ENCODE measurements around the gene HOMER3.

Gene HOMER3

DNA sequence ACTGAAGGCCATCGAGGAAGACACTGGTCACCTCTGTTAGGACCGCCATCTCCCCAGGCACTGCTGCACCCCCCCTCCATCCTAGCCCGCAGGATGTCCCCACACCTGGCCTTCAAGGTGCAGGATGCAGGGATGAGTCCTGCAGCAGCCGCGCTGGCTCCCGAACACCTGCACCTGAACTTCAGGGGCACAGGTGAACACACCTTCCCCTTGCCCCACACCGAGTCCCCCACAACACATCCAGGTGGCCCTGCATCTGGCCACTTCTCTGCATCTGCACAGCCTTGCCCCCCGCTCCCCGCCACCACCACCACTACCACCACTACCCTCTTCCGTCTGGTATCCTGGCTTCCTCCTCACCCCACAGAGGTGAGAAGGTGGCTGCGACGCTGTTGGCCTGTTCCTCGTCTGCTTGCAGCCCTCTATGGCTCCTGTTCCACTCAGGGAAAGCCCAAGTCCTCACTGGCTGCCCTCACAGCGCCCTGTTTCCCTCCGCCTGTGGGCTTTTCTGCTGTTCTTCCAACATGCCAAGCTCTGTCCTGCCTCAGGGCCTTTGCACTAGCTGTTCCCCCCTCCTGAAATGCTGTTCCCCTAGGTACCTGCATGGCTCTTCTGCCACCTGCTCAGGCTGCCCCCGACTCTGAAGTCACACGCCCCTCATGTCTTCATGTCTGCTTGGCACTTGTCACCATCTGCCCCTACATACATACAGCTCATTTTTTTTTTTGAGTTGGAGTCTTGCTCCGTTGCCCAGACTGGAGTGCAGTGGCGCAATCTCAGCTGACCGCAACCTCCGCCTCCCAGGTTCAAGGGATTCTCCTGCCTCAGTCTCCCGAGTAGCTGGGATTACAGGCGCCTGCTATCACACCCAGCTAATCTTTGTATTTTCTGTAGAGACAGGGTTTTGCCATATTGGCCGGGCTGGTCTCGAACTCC is 43.7 kb downstream of the HOMER3 start:
- Mint-ChIP-seq H3K4me1 (peaks cover 9 to 20% of the 10 kb centered on the region in 2 donors), H3K27me3 (peaks cover 23 to 50% of the 10 kb centered on the region in 2 donors), H3K9me3 (no peaks in the 10 kb centered on the region), H3K27ac (no peak overlapping the region), H3K4me3 (peak overlapping the region in 1 of 2 donors; percentile 23), H3K36me3 (peaks cover 30 to 45% of the 10 kb centered on the region in 2 donors)
- ATAC-seq (replicated peaks) = no peak
- DNase-seq = no peak

DNA sequence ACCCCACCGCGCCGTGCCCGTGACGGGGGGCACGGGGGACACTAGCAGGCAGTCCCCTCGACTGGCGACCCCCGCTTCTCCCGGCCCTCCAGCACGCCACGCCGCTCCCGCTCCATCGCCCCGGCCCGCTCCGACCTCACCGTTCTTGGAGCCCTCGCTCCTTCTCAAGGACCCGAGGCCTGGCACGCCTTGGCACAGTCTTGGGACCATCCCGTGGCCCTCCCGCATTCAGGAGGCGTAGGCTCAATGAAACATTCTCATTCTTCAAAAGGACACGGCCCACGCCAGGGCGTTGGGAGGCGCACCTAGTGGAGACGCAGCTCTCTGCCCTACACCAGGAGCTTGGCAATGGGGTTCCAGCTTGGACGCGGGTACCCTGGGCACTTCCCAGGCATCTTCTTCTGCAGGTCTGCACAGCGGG is 44.6 kb downstream of the HOMER3 start:
- peaks cover 25 to 40% of the 10 kb centered on the region in 2 donors for H3K36me3 Mint-ChIP-seq
- peaks cover 9 to 20% of the 10 kb centered on the region in 2 donors for H3K4me1 Mint-ChIP-seq
- H3K27ac Mint-ChIP-seq = no peak overlapping the region
- no peaks in the 10 kb centered on the region for H3K9me3 Mint-ChIP-seq
- H3K4me3 Mint-ChIP-seq = peak overlapping the region; percentile 83 to 85
- peaks cover 23 to 50% of the 10 kb centered on the region in 2 donors for H3K27me3 Mint-ChIP-seq
- no peak for DNase-seq
- ATAC-seq (replicated peaks) = no peak

DNA sequence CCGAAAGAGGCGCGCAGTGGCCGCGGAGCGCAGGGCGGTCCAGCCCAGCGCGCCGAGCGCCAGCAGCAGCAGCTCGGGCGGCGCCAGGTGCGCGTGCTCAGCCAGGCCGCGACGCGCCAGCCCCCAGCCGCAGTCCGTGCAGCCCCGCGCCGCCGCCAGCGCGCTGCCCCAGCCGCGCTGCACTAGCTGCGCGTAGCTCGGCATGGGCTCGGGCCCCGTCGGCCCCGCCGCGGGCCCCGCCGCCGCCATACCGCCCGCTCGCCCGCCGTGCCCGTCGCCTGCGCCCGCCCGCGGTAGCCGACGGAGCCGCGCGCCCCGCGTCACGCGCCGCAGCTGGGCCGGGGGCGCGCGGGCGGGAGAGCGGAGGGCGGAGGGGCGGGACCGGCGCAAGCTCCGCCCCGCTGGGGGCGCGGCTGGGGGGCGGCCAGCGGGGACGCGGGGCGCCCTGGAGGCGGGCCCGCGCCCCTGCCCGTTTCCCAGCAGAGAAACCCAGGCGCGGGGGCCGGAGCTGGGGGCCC is 45.1 kb downstream of the HOMER3 start, which contains the start of gene CERS1:
CERS1 (minus strand) TSS at position 335 of the 518 bp plus-strand sequence; CDS start at position 249, 86 bp downstream.
- Mint-ChIP-seq H3K9me3 (no peaks in the 10 kb centered on the region), H3K4me3 (peak within 1 kb of the TSS; percentile 83 to 85), H3K36me3 (peaks cover 20 to 34% of the 10 kb centered on the region in 2 donors), H3K27ac (no peak within 1 kb of the TSS), H3K4me1 (peaks cover 9 to 20% of the 10 kb centered on the region in 2 donors), H3K27me3 (peaks cover 23 to 50% of the 10 kb centered on the region in 2 donors)
- DNase-seq (no peak), ATAC-seq (replicated peaks) (peak; percentile 27 to 44)

DNA sequence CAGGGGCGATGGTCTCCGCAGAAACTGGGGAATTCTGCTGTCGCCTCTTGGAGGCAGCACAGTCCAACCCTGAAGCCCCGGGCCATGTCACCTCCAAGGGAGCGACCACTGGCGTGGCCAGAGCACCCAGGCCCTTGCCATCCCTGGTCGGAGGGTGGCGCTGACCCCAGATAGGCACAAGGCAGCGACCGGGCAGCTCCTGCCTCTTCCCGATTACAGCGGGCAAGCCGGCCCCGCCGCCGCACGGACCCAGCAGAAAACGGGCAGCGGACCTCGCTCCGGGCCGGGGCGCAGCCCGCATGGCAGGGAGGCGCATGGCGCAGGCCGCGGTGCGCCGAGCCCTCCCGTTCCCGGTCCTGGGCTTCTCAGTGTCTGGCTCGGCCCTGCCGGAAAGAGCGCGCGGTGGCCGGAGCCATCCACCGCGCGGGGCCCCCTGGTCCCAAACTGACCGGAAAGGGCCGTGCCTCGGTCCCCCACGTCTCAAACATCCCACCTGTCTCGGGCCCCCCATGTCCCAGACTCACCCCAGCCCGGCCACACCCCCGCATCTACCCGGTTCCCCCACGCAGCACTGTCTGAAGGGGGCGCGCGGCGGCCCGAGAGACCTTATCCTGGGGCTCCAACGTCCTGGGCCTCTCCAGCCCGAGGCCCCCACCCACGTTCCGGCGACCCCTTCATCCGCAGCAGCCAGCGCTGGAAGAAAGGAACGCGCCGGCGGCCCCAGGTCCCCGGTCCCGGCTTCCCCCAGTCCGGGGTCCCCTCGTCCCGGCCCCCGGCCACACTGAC is 45.8 kb downstream of the HOMER3 start:
- H3K27me3 Mint-ChIP-seq = peaks cover 24 to 50% of the 10 kb centered on the region in 2 donors
- peaks cover 9 to 20% of the 10 kb centered on the region in 2 donors for H3K4me1 Mint-ChIP-seq
- H3K9me3 Mint-ChIP-seq = no peaks in the 10 kb centered on the region
- no peak overlapping the region for H3K27ac Mint-ChIP-seq
- peak; percentile 36 to 48 for ATAC-seq (replicated peaks)
- H3K4me3 Mint-ChIP-seq = peak overlapping the region; percentile 52 to 77
- H3K36me3 Mint-ChIP-seq = peaks cover 15 to 30% of the 10 kb centered on the region in 2 donors
- DNase-seq = no peak

DNA sequence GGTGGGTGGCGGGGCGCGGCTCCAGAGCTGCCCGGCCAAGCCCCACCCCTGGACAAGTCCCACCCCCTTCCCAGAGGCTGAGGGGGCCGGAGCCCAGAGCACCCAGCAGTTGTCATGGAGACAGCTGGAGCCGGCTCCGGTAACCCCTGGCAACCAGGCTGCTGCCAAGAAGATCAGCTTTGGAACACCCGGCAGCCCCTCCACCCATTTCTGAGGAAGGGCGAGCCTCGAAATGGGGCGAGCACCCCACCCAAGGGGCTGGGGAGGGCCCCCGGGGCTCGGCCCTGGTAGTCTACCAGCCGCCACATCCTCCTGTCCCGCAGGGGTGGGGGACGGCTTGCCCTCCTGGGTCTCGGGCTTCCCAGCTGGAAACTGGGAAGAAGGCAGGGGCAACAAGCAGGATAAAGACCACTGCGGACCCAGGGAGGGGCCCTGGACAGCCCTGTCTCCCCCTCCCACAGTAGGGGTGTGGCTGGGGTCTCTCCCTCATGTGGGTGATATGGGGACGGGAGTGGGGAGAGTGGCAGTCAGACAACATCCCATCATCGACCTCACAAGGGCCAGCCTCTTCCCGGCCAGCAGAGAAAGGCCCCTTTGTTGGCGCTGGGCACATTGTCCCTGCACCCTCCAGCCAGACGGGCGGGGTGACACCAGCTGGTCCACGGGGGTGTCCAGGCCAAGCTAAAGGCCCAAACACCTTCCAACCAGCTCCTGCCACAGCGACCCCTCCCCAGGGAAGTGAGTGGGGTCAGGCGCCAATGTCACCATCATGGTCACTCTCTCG is 46.6 kb downstream of the HOMER3 start:
- Mint-ChIP-seq H3K9me3 (no peaks in the 10 kb centered on the region), H3K4me1 (peaks cover 9 to 20% of the 10 kb centered on the region in 2 donors), H3K4me3 (peak overlapping the region in 1 of 2 donors; percentile 77), H3K27me3 (peaks cover 31 to 50% of the 10 kb centered on the region in 2 donors), H3K36me3 (peaks cover 9 to 22% of the 10 kb centered on the region in 2 donors), H3K27ac (no peak overlapping the region)
- DNase-seq (no peak), ATAC-seq (replicated peaks) (no peak)

DNA sequence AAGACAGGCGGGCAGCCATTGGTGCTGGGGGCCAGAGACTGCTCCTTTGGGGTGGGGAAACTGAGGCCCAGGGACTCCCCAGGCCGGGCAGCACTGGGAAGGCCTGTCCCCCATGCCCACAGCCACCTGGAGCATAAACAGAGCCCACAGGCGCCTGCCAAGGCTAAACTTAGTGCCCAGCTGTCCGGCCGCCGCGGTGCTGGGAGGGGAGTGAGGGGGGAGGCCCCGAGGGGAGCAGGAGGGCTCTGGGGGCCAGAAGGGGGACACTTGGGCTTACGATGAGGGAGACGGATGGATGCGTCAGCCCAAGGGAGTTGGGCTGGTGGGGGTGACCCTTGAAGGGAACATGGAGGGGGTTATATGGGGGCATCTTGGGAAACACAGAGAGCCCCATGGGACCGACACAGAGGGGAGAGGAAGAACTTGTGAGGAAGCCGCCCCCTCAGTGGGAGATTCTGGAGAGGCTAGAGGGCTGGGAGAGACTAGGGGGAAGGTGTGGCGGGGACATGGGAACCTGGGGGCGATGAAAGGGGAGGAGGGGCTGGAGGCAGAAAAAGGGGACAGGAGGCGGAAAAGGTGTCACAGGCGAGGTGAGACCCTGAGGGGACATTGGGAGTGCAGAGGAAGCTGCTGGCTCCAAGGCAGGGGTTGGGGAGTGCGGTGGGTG is 47.3 kb downstream of the HOMER3 start:
- DNase-seq = no peak
- Mint-ChIP-seq H3K9me3 (no peaks in the 10 kb centered on the region), H3K4me3 (peak overlapping the region in 1 of 2 donors; percentile 23)

DNA sequence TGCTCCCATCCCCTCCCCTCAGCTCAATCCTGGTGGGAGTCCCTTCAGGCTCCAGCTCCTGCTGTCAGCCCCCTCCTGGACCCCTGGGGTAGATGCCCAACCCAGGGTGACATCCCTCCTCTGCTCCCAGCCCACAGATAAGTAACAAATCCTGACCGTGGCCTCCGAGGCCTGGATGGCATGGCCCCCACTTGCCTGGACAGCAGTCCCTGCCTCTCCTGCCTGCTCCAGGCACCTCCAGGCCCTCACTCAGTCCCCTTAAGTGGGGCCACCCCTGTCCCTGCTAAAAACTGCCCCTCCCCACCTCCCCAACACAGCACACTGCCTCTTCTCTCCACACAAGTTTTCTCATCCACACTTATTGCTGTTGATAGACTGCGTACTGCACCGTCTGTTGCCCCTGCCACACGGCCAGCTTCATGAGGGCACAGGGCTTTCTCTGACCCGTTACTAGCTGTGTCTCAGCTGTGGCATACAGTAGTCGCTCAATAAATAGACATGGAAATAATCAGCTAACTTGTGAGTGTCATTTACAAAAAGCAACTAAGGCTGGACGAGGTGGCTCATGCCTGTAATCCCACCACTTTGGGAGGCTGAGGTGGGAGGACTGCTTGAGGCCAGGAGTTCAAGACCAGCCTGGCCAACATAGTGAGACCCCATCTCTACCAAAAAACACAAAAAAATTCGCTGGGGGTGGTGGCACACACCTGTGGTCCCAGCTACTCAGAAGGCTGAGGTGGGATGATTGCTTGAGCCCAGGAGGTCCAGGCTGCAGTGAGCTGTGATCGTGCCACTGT is 50.9 kb downstream of the HOMER3 start:
- peaks cover 0 to 3% of the 10 kb centered on the region in 2 donors for H3K9me3 Mint-ChIP-seq
- H3K36me3 Mint-ChIP-seq = no peaks in the 10 kb centered on the region
- H3K4me3 Mint-ChIP-seq = no peak overlapping the region
- H3K4me1 Mint-ChIP-seq = peaks cover 0 to 6% of the 10 kb centered on the region in 2 donors
- ATAC-seq (replicated peaks) (no peak), DNase-seq (no peak)
- peaks cover 24 to 42% of the 10 kb centered on the region in 2 donors for H3K27me3 Mint-ChIP-seq
- H3K27ac Mint-ChIP-seq = no peak overlapping the region

More for the DNA sequence above, 47.3 kb downstream of the HOMER3 start:
- Mint-ChIP-seq H3K27me3 (peaks cover 31 to 56% of the 10 kb centered on the region in 2 donors), H3K4me1 (peaks cover 9 to 20% of the 10 kb centered on the region in 2 donors), H3K27ac (no peak overlapping the region), H3K36me3 (peaks cover 5 to 15% of the 10 kb centered on the region in 2 donors)
- ATAC-seq (replicated peaks) = no peak

DNA sequence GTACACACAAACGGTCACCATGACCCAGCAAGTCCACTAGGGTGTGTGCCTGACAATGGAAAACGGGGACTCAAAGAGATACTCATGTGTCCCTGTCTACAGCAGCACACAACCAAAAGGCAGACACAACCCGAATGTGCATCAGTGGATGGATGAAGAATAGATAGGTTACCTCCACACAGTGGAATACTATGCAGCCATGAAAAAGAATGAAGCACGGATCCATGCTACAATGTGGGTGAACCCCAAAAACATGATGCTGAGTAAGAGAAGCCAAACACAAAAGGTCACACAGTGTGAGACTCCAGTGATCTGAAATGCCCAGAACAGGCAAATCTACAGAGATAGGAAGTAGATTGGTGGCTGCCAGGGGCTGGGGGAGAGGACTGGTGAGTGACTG is 54.0 kb downstream of the HOMER3 start:
- H3K27ac Mint-ChIP-seq = no peak overlapping the region
- no peak overlapping the region for H3K4me3 Mint-ChIP-seq
- H3K27me3 Mint-ChIP-seq = peaks cover 14 to 16% of the 10 kb centered on the region in 2 donors
- H3K36me3 Mint-ChIP-seq = no peaks in the 10 kb centered on the region
- peaks cover 0 to 3% of the 10 kb centered on the region in 2 donors for H3K9me3 Mint-ChIP-seq
- DNase-seq = no peak
- no peak for ATAC-seq (replicated peaks)
- no peaks in the 10 kb centered on the region for H3K4me1 Mint-ChIP-seq

DNA sequence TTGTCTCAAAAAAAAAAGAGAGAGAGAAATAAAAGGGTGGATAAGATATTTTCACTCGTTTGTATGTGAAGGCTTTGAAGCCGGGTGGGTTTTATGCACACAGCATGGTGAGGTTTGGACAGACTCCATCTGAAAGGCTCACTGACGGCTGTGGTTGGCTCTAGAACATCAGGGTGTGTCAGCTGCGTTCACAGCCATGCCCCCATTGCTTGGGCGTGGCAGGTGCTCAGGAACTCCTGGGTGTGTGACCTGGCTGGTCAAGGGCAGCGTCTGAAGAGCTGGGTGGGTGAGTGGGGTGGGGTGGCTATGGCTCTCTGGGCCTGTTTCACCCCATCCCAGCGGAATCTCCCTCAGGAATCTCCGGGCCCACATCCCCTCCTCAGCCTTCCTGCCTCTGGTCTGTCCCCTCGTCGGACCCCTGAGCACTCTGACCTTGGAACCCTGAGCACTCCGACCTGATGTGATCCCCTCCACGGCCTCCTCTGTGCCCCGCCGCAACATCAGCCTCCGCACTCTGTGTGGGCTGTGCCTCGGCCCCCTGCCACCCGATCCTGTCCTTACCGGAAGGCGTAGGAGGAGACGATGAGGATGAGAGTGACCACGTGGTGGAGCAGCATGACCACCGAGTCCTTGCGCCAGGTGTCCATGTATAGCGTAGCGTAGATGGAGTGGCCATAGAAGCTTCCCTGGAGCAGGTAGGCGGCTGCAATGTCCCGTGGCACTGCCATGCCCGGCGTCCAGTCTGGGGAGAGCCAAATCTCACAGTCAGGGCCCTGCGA is 57.3 kb downstream of the HOMER3 start:
- Mint-ChIP-seq H3K36me3 (no peaks in the 10 kb centered on the region), H3K4me3 (no peak overlapping the region), H3K27me3 (peaks cover 7 to 10% of the 10 kb centered on the region in 2 donors), H3K27ac (no peak overlapping the region), H3K9me3 (peaks cover 0 to 4% of the 10 kb centered on the region in 2 donors), H3K4me1 (no peaks in the 10 kb centered on the region)
- ATAC-seq (replicated peaks) (no peak), DNase-seq (no peak)

DNA sequence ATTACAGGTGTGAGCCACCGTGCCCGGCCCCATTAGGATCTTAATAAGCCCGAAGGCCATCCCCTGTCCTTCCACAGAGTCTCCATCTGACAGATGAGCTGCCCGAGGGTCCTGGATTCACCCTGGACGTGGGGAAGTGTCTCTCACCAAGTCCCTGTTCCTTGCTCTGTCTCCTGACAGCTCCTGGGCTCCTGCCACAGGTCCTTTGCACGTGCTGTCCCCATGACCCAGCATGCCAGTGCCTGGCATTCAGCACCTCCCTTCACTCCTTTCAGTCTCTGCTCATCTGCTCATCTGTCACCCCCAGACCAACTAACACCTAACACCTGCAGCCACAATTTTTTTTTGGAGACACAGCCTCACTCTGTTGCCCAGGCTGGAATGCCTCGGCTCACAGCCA is 59.5 kb downstream of the HOMER3 start:
- Mint-ChIP-seq H3K9me3 (peaks cover 5 to 7% of the 10 kb centered on the region in 2 donors), H3K27ac (no peak overlapping the region), H3K4me3 (no peak overlapping the region), H3K36me3 (peaks cover 6 to 12% of the 10 kb centered on the region in 2 donors), H3K27me3 (peaks cover 0 to under 1% of the 10 kb centered on the region in 2 donors), H3K4me1 (no peaks in the 10 kb centered on the region)
- no peak for ATAC-seq (replicated peaks)
- DNase-seq = no peak

DNA sequence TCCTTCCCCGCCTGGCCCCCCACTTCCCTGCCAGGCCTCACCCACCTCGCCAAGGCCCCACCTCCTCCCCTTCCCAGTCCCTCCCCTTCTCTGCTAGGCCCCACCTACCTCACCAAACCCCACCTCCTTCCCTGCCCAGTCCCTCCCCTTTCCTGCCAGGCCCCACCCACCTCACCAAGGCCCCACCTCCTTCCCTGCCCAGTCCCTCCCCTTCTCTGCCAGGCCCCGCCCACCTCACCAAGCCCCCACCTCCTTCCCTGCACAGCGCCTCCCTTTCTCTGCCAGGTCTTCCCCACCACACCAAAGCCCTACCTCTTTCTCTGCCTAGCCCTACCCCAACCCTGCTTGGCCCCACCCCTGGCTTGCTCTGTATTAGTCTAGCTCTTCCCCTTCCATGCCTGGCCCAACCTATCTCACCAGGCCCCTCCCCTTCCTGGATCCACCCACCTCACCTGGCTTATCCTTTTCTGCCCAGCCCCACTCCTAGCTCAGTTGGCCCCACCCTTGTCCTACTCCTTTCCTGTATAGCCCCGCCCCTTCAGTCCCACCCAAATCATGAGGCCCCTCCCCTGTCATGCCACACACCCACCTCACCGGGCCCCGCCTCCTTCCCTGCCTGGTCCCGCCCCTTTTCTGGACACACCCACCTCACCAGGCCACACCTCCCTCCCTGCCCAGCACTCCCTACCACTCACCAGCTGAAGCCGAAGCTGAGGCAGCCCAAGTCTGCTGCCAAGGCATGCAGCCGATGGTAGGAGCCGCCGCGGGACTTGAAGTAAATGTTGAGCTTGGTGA is 61.2 kb downstream of the HOMER3 start:
- Mint-ChIP-seq H3K36me3 (peaks cover 6 to 16% of the 10 kb centered on the region in 2 donors), H3K4me1 (no peaks in the 10 kb centered on the region), H3K4me3 (no peak overlapping the region), H3K27ac (no peak overlapping the region), H3K27me3 (no peaks in the 10 kb centered on the region), H3K9me3 (peaks cover 5 to 7% of the 10 kb centered on the region in 2 donors)
- DNase-seq = no peak
- ATAC-seq (replicated peaks) = peak; percentile 51 to 66

All from stimulated activated naive B cell treated with anti-CD40 and anti-IgM and Interleukin-4, amounts not matched to agents 10 μg/mL and 1 μg/mL and 100 μg/mL, for 72 hours (primary cell).